NAMALWA (cell line): ENCODE measurements around the gene PAPOLB.

ENCODE experiments used
- DNase-seq: peaks from one replicate; pipeline ENCODE4 v3.0.0-alpha.2; 2015; ENCODE audit warnings: low spot score

The PAPOLB gene

DNA sequence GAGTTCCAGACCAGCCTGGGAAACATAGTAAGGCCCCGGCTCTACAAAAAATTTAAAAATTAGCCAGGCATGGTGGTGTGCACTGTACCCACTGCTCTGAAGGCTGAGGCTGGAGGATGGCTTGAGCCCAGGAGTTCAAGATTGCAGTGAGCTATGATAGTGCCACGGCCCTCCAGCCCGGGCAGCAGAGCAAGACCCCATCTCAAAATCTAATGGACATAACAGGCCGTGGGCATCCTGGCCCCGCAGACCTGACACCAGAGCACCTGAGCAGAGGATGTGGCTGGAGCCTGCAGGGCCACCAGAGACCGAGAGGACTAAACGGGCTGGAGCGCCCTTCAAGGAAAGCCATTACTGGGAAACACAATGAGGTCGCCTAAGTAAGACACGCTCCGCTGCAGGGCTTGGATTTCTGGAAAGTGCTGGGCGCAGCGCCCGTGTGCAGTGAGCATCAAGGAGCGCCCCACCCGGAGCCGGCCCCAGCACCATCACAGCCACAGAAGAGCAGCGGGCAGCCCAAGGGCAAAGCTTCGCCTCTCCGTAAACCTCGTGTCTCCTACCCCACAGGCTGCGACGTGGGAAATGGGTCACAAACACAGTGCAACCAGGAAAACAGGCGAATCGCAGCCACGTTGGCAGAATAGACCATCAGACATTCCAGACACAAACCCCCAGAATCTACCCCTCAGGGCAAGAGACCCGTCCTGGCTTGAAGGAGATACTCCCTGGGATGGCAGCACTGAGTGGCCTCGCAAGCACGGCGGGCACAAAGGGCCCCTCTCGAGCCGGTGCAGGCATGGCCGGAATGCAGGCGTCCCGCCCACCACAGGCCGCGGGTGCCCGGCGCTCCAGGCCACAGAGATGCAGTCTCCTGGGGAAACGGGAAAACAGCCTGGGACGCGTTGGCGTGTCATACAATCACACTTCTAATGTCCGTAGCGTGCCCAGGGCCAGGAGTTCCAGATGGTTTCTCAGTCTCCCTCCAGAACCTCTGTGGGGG is 16.8 kb upstream of the PAPOLB start:
- DNase-seq: no peak

DNA sequence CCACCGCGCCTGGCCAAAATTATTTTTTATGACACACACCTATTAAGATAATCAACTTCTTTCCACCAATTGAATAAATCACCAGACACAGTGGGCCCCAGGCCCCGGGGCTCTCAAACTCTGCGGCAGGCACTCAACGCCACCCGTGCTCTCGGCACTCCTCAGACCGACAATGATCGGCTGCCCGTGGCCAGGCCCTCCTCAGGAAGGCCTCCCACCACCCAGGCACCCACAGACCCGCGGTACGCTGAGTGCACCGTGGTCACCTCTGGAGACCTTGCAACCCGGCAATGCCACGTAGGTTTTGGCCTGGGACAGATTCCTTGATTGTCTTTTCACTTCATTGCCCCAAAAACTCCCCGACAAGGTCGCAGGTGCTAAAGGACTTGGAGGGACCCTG is 14.8 kb upstream of the PAPOLB start:
- DNase-seq: no peak

DNA sequence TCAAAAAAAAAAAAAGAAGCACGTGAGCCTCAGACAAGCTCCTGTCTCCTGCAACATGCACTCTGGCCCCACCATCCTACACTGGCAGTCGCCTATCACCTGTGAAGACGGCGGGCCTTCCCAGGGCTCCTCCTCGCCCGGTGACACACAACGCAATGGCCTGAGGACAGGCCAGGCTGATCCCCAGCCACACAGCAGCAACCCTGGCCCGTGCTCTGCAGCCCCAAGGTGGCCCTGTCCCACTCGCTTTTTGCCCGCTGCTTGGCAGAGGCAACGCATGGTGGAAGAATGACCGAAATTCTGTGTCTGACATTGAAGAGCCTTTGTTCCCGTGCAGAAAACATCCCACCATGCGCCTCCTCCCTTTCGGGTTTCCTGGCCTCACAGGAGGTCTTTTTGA is 13.6 kb upstream of the PAPOLB start:
- no peak for DNase-seq

DNA sequence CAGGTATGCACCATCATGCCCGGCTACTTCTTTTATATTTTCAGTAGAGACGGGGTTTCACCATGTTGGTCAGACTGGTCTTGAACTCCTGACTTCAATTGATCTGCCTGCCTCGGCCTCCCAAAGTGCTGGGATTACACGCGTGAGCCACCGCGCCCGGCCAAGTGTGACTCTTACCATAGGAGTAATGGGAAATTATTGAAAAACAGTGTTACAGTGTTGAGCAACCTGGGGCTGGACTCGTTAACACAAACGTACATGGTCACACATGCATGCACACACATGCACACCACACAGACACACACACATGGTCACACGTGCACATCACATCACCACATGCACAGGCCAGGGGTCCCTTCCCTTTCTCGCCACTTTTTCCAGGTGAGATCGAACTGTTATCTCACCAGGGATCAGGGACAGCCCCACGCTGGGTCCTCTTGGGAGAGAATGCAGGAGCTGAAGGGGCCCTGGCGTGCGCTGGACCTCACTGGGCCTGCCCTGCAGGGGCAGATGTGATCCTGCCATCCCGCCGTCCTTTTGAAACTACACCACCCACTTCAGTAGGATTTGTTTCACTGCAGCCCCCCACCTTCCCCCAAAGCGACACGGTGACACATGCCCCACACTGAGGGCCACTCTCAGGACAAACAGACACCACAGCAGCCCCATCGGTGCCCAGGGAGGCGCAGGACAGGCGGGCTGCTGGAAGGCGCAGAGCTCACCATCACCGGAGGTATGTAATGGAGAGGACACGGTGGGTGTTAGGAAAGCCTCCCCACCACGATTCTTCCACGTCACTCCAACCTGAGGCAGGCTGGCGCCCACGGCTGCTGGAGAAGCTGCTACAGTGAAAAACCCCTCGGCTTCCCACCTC is 11.5 kb upstream of the PAPOLB start:
- DNase-seq: no peak

DNA sequence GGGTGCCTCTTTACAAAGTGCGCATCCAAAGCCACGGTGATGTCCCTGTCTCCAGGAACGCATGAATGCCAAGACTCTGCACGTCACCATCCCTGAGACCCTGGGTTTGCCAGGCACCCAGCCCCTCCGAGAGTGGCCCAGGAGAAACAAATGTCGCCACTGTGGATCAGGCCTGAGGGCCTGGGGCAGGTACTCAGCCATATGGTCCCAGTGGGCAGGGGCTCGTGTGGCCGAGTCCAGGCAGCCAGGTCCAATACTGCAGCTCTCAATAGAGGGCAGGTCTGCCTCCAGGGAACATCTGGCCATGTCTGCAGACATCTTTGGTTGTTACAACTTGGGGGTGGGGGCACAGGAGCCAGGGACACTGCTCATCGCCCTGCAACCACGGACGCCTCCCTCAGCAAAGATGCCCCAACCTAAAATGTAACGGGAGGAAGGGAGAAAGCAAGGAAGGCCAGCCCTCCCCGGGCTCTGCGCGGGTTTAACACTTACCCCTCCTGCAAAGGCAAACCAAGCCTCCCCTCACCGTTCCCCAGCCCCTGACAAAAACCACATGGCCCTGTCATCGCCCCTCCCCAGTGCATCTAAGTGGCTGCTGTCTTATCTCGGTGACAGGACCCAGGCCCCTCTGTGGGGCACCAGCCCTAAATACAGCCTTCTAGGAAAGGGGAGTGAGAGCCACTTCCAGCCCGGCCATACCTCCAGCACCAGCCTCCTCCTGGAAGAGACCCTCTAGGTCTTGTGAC is 10.3 kb upstream of the PAPOLB start:
- DNase-seq: no peak

DNA sequence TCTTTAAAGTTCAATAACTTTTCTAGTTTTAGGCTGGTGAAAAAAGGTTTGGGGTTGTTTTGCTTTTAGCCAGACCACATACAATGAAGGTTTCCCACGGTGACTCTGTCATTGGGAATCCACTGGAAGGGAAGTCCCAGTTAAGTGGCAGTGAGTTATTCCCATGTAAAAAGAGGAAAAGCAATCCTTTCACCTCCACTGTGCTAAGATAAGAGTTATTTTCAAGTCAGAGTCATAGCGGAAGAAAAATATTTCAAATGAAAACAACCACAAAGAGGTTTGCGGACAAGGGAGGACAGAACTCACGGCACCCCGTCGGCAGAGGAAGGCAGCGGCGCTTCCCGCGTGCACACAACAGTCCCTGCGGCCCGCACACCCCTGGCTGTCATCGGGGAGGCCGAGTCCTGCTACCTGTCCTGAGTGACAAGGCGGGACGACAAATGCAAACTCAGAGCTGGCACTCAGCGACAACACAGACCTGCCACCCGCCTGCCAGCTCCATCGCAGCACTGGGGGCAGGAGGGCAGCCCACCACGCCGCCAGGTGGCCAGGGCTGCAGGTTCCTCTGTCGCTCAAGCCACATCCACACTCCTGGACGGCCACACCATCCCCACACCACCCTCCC is 9.3 kb upstream of the PAPOLB start:
- DNase-seq: no peak

DNA sequence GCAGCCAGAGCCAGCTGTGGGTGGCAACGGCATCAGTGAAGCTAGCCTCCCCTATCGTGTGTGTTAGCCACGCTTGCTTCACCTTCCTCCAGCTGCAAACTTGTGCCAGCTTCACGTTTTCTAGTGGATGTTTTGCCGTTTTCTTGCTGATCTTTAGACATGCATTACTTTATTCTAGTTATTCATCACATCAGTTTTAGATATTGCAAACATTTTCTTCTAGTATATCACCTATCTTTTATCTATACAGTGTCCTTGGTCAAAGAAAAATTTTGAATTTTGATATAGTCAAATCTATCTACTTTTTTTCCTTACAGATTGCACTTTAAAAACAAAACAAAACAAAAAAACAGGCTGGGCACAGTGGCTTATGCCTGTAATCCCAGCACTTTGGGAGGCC is 6.7 kb upstream of the PAPOLB start:
- DNase-seq: no peak

DNA sequence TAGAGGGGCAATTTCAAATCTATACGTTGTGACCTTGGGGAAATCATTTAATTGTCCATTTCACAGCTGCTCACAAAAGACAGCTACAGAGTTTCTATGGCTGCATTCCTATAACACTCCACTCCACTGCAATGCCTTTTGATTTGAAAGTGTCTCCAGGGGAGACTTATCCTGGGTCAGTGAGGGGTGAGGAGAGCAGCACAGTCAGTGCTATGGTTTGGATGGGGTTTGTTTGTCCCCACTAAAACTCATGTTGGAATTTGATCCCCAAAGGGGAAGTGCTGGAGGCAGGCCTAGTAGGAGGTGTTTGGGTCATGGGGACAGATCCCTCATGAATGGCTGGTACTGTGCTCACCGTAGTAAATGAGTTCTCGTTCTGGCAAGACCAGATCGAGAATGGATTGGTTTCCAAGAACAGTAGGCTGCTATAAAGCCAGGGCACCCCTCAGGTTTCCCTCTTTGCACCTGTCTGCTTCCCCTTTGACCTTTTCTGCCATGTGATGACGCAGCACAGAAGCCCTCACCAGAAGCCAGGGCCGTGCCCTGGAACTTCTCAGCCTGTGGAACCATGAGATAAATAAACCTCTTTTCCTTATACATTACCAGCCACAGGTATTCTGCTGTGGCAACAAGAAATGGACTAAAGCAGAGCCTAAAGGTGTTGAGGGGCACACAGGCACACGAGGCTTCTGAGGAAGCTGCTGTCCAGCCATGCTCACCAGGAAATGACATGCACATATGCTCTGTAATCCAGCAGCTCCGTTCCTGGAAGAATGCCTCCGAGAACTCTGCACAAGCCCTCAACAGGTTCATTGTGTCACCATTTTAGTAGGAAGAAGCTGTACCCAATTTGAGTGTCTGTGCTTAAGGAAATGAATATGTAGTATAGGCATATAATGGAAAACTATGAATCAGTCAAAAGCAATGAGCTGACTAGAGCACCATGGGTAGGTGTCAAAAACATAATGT is 5.0 kb upstream of the PAPOLB start:
- DNase-seq: no peak

DNA sequence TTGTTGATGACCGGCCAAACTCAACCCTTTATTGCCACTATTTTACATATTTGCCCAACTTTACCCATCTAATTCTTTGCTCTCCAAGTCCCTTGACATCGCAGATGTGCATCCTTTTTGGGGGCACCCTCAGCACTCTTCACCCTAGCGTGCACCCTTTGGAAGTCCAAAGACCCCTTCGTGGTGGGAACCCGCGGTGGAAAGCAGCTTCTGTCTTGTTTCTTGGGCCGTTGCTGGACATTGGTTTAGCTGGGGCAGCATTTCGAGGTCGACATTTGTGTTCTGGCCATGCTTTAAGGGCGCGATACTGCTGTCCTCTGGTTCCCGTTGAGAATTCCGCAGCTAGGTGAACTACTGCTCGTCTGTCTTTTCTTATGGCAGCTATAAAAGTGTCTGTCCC is 326 bp upstream of the PAPOLB start:
- no peak for DNase-seq

DNA sequence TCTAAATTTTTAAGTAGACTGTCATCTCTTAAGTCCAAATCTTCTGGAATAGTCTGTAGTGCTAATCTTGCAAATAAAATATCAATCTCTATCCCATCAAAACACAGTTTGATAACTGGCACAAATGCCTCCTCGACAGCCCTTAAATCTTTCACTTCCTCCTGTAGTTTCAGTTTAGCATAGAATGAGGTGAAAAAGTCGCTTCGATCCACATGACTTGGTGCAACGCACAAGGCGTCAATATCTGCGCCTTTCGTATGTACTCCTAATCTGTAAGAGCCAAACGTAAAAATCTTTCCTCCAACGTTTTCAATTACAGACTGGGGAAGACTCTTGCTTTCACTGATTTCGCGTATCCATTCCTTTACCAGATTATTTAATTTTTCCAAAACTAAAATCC is 603 bp downstream of the PAPOLB start:
- DNase-seq: no peak

DNA sequence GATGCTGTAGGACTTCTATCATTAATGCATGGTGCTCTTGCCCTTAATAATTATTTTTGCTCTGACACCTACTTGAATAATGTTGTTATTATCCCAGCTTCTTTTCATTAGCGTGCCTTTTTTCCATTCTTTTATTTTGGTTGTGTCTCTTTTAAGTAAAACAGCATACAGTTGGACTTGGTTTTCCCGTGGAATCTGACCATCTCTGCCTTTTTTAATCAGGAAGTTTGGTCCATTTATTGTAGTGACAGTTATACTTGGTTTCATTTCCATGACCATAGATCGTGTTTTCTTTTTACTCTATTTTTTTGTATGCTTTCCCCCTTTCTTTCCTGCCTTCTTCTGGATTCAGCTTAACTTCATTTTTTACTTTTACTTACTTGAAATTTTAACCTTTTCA is 4.6 kb downstream of the PAPOLB start:
- DNase-seq: no peak

DNA sequence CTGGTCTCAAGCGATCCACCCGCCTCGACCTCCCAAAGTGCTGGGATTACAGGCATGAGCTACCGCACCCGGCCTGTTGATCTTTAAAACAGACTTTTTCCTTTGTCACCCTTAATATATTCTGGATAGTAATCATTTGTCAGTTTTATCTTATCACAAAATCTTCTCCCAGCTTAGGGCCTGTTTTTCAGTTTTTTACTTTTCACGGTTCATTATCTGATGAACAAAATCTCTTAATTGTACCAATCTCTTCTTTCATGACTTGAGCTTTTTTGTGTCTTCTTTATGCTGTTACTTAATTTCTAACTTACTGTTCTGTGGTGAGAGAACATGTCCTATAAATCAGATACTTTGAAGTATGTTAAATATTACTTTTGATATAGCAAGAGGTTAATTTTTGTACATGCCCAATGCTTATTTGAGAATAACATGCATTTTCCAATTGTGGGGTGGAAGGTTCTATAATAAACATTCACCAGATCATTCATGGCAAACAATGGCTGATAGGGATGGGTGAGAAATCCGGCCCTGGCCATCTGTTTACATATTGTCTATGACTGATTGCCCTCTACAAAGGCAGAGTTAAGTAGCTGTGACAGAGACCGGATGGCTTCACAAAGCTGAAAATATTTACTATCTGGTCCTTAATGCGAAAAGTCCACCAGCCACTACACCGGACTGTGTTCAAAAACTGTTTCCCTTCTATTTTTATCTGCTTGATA is 5.3 kb downstream of the PAPOLB start:
- DNase-seq: no peak

DNA sequence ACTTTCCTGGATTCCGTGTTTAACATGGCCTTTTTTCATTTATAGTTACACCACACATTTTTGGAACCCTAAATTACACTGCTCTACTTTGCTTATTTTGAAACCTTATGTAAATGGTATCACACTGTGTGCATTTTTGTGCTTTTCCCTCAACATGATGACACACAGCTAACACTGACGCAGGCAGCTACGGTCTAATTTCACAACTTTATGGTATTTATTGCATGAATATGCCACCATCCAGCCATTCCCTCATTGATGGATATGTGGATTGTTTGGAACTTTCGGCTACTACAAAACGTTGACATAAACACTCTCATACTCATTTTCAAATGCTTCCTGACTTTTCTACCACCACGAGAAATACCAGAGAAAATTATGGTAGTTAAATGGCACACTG is 6.9 kb downstream of the PAPOLB start:
- DNase-seq: no peak

DNA sequence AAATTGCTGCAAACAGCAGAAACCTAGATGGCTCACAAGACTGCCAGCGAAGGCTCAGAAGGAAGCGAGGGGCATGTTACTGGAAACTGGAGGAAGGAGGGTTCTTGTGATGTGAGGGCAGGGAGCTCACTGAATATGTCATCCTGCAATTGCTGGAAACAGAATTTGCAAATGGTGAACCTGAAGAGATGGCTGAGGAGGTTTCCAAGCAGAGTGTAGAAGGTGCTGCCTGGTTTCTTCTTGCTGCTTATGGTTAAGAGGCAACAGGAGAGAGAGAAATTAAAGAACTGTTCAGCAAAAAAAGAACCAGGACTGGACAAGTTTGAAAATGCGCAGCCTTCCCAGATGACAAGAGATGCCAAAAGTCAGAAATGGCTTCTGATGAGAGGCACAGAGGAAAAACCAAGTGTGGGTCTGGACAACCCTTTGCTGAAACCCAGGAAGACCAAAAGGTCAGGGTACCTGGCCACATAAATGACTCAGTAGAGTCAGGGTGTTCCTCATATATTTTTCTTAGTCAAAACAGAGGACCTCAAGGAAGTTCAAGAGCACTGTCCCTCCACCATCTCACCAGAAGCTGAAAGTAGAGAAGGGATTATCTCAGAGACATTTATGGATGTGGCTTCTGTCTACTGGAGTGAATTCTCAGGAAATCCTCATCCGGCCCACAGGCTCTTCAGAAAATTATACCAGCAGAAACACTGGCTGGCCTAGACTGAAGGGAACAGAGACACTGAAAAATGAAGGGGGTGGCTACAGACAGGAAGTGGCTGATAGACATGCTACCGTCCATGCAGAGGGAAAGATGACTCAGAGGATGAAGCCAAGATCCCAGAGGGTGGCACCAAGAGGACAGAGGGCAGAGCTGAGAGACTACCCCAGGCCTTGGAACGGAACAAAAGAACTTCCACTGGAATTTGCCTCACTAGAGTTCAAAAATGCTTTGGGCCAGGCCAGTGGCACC is 10.1 kb downstream of the PAPOLB start:
- DNase-seq: no peak

DNA sequence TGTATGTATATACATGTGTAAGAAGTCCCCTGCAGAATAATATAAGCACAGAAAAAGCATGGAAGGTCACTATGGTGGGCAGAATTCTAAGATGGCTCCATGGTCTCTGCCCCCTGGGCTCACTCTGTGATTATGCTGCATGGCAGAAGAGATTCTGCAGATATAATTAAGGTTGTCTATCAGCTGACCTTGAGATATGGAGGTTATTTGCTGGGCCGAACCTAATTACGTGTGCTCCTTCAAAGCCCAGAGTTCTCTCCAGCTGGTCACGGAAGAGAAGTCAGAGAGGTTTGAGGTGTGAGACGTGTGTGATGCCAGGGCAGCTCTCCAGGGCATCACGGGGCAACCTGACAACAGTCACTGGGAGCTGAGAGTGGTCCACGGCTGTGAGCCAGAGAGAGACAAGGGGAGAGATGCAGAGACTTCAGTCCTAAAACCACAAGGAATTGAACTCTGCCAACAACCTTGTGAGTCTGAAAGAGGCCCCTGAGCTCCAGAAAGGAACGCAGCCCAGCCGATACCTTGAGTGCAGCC is 11.5 kb downstream of the PAPOLB start:
- DNase-seq: no peak

DNA sequence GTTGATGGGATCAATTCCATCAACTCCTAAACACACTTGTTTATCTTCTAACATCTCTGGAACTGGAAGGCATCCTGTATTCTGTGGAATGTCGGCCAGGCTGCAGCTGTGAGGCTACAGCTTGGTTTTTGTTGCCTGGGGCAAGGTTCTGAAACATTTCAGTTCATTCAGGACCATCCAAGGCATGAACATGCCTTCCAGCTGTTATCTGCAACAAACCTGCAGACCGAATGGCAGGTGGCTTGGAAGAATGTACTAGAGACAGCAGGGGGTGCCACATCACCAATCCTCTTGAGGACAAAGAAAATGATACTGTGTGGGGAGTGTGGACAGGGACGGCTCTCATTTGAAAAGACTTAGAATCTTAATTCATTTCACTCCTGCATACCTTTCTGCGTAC is 12.4 kb downstream of the PAPOLB start:
- DNase-seq: peak; percentile 62

DNA sequence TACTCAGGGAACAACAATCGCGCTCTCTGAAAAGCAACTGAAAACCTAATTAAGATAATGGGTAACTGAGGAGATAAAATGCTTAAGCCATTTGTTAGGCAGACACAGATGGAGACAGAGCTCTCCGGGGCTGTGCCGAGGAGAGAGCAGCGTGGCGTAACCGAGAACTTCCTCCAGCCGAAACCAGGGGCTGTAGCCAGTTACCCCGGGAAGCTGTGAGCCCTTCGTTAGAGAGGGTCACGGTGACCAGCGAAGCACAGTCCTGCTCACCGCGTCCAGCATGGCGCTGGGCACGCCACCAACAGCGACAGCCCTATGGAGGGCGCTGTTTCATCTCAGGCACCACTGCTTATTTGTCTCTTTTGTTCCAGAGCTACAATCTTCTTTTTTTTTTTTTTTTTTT is 16.1 kb downstream of the PAPOLB start:
- DNase-seq: no peak

DNA sequence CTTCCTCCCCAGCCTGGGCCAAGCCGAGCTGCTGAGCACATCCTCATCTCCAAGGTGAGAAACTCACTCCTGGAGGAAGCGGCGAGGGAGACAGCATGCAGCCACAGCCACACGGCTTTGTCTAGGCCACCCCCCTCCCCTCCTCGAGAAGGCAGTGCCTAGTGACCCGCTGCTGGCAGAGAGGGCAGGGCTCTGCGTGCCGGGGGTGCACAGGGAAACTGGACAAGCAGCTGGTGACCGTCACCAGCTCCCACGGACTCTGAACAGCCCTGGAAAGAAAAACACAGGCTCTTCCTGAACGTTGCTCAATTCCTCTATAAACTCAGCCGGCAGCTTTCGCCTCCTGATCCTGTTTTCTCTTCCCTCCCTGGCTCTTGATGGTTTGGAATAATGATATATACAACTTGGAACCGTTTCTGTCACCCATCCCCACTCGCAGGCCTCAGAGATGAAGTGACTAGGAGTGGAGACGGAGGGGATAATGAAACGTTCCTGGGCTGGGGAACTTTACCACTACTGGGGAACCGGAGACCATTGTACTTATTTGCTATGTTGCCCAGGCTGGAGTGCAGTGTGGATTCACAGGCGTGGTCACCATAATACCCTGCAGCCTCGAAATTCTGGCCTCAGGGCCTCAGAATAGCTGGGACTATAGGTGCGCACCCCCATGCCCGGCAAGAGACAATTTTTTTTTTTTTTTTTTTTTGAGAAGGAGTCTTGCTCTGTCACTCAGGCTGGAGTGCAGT is 19.3 kb downstream of the PAPOLB start:
- no peak for DNase-seq
